SK-N-MC (cell line): ENCODE data around the gene MX1.

Experiments
- EZH2 ChIP-seq: fragments of 200-600 bp; sonication (generic); IDR thresholded peaks from one replicate; pipeline ENCODE4 v1.6.1; 2017; ENCODE audit warnings: antibody characterized with exemption
- POLR2AphosphoS5 ChIP-seq: IDR thresholded peaks from 2 replicates; pipeline ENCODE4 v1.6.1; 2012; ENCODE audit warnings: mild to moderate bottlenecking, low read depth, low read length, borderline replicate concordance

- TF ChIP-seq EZH2 (no peak), POLR2AphosphoS5 (no peak)
Observed at GRCh38 chr21:41475714-41476420, 49.8 kb downstream of the MX1 start.
